Forelimb muscle (tissue), 1 donor: ENCODE results near the gene NDUFA5. TPM values are rescaled to one million over a fixed set of nuclear protein-coding genes. Genes with fewer than 3 reads are reported as not detected.
"Not testable (repeated sequence)": the region's sequence is repeated elsewhere in the genome, so short reads cannot be mapped to it uniquely, and the experiment has no call there.

Source experiments
- DNase-seq: peaks from one replicate; pipeline ENCODE4 v3.0.0-alpha.2; 2013; ENCODE audit warnings: low read depth
- polyA plus RNA-seq: library from polyadenylated mRNA; unstranded; fragments of 120-200 nt; gene quantifications from one replicate; pipeline ENCODE4 v1.2.1, GENCODE V29; 2013; ENCODE audit not compliant: insufficient read length

Gene NDUFA5
- polyA plus RNA-seq, 1 donor: 111 TPM

DNA sequence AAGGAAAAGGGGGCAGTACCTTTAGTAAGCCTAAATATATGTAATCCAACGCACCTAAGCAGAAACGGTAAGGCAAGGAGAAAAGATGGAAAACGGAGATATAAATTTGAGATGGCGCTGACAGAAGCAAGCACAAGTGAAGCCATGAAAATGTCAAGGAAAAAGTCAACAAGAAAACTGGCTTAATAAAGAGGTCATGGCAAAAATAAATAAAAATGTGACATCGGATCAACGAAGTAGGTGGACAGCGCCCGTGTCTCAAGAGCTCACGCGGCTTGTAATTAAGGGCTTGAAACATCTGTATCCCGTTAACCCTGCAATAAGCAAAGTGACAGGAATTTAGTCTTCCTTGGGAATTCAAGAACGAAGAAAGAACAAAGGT, 611 bp downstream of the NDUFA5 start:
- no peak for DNase-seq

DNA sequence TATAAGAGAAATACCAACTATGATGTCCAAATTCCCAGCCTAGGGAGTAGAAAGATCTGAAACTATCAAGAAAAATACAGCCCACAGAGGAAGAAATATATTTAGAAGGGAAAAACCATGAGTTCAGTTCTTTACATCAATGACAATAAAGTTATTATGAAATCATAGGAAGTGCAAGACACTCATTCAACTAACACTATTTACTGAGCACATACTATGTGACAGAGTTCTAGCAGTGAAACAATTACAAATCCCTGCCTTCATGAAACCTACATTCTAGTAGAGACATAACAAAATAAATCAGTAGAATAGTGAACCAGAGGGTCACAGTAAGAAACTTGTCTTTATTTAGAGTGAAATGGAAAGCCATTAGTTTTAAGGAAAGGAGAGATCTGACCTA, 2.1 kb downstream of the NDUFA5 start:
- DNase-seq: no peak

DNA sequence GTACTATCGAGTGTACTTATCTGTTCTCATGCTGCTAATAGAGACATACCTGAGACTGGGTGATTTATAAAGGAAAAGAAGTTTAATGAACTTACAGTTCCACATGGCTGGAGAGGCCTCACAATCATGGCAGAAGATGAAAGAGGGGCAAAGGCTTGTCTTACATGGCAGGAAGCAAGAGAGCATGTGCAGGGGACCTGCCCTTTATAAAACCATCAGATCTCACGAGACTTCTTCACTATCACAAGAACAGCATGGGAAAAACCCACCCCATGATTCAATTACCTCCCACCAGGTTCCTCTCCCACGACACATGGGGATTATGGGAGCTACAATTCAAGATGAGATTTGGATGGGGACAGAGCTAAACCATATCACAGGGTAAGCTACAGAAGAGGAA, 4.5 kb downstream of the NDUFA5 start:
- no peak for DNase-seq

DNA sequence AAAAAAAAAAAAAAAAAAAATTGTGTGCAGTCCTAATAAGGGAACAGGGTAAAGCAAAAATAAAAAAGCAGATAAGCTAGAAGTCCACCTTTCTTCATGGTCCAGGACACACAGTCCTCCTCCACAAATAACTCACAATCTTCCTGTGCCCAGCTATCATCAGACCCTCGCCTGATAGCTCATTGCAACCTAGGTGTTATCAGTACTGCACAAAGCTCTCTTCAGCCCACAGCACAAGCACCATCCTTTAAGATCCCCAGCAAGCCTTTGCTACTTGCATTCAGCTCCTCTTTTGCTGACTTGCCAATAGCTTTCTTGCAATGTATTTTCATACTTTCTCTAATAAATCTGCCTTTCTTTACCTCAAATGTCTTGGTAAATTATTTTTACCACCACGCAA, 5.0 kb downstream of the NDUFA5 start:
- no peak for DNase-seq

- not testable (repeated sequence) for DNase-seq
Measured at GRCh38 chr7:123552134-123552533, 5.5 kb downstream of the NDUFA5 start.

- no peak for DNase-seq
Measured at GRCh38 chr7:123548406-123548805, 9.2 kb downstream of the NDUFA5 start.

- no peak for DNase-seq
Measured at GRCh38 chr7:123539871-123540270, 17.7 kb downstream of the NDUFA5 start.

DNA sequence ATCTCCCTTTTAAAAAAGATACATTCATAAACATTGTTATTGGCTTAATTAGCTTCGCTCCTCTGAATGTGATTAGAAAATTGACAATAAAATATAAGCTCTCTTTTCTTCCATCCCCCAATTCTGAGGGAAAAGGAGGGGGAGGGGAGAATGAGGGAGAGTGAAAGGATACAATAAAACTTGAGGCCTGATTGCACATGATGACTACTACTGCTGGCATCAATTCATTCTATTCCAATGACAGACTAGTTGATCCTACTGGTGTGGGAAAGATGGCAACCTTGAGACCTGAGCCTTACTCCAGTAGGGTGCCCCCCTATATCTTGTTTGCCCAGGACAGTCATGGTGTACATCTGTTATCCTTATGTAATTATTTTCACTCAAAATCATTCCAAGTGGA, 18.7 kb downstream of the NDUFA5 start:
- DNase-seq: no peak

- DNase-seq: no peak
Measured at GRCh38 chr7:123538189-123538714, 19.4 kb downstream of the NDUFA5 start.

- DNase-seq: no peak
Measured at GRCh38 chr7:123537026-123537642, 20.5 kb downstream of the NDUFA5 start.

GRCh38 chr7:123535517-123535916, 22.1 kb downstream of the NDUFA5 start:
- DNase-seq: no peak

DNA sequence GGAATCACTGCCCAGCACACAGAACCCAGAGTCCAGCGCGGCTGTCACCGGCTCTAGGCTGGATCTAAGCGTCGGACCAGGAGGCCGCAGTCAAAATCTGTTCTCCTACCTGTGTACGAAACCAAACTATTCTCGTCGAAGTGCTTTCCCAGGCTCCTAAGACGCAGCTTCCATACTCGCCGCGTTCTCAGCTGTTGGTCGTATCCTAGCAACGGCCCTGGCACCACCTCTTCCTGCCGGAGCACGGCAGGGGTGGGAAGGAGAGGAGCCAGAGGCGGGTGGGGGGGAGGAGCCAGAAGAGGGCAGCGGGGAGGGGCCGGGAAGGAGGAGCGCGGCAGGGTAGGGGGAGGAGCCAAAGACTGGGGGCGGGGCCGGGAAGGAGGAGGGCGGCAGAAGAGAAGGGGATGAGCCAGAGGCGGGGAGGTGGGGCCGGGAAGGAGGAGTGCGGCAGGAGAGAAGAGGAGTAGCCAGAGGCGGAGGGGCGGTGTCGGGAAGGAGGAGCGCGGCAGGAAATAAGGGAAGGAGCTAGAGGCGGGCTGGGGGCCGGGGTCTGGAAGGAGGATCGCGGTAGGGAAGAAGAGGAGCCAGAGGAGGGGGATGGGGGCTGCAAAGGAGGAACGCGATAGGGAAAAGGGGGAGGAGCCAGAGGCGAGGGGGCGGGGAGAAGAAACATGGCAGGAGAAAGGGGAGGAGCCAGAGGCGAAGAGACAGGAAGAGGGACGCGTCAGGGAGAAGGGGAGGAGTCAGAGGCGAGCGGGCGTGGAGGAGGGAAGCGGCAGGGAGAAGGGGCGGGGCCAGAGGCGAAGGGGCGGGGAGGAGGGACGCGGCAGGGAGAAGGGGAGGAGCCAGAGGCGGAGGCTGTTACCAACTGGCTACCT, 23.0 kb downstream of the NDUFA5 start, which contains the start of gene IQUB:
TSS of gene IQUB (minus strand) at position 213 of the 878 bp plus-strand sequence. CDS start 22,255 bp downstream, outside the sequence.
- DNase-seq: peak; percentile 86

DNA sequence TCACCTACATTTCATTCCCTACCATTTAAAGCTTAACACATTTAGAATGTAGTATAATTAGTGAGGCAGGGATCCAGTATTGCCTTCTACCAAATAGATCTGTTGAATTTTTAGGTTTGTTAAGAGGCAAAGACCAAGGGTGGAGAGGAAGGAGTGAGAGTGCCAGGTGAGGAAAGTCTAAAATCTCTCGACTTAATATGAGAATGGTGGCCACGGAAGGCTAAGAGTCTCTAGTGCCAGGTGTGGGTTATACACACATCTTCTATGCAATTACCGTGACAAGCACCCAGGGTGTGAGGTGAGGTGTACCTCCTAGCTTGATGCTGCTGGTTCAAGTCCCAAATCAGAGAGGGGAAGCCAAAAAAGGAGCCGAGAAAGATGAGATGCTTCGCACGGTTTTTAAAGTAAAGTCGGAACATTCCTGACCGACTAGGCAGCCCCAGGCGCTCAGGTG, 23.7 kb downstream of the NDUFA5 start:
- no peak for DNase-seq

- DNase-seq: no peak
Measured at GRCh38 chr7:123533553-123533917, 24.1 kb downstream of the NDUFA5 start.

DNA sequence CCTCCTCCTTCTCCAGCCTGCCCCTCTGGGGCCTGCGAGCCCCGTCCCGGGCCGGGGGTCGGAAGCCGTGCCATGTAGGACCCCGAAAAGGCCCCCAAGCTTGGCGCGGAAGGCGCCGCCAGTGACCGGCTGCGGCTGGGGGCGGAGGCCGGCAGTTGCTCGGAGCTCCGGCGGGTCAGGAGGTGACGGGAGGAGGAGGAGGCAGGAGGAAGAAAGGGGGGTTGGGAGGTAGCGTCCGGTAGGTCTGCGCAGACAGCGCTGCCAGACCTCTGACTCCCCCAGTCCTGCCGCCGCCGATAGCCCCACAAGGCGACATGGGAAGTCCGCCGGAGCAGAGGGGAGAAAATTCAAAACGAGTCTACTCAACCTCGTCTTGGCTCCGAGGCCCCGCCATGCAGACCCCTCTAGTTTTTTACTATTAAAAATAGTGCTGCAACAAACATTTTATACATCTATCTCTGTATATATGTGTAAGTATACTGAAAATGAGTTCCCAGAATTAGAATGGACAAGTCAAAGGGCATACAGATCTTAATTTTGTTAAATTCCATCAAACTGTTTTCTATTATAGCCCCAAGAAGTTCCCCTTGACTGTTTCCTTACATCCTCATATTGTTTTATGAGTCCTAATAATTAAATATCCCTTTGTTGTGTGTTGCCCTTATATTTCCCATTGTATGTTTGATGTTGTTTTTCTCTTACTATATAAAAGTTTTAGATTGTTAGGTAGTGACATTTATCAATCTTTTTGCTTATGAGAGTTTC, 24.6 kb downstream of the NDUFA5 start:
- not testable (repeated sequence) for DNase-seq

DNA sequence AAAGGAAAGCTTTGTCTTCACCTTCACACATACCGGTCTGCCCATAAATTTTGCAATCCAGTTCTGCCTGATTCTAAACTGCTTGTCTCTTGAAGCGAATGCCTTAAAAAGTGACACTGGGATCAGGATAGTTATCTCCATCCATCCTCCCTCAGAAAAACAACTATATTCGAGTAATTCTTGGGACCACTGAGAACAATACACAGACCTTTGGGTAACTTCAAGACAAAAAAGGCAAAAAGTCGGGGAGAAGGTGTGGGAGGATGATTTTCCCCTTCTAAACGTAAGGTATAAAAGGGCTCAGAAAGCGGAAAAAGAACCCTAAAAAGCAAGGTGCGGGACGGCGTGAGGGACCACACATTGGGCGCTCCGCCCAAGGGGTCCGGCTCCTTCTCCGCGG, 25.3 kb downstream of the NDUFA5 start:
- not testable (repeated sequence) for DNase-seq

DNA sequence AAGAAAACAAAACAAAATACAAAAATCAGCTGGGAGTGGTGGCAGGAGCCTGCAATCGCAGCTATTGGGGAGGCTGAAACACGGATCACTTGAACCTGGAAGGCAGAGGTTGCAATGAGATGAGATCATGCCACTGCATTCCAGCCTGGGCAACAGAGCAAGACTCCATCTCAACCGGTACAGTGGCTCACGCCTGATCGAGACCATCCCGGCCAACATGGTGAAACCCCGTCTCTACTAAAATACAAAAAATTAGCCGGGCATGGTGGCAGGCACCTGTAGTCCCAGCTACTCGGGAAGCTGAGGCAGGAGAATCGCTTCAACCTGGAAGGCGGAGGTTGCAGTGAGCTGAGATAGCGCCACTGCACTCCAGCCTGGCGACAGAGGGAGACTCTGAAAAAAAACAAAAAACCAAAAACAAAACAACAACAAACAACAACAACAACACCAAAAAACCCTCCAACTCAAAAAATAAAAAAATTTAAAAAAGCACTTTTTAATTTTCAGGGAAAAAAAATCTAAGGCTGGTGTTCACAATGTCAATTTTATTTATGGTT, 27.5 kb downstream of the NDUFA5 start:
- DNase-seq: not testable (repeated sequence)

DNA sequence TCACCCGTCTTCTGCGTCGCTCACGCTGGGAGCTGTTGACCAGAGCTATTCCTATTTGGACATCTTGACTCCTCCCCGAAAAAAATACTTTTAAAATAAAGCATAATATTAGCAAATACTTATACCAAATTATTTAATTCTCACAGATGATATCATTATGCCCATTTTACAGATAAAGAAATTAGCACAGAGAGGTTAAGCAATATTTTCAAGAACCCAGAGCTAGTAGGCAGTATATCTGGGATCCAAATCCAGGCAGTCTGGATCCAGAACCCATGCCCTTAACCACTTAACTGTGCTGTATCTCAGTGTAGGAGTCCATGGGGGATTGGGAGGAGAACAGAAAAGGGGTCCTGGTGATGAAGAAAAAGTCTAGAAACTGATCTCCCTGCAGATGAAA, 29.4 kb downstream of the NDUFA5 start:
- DNase-seq: no peak

GRCh38 chr7:123527712-123528225, 29.8 kb downstream of the NDUFA5 start:
- not testable (repeated sequence) for DNase-seq

DNA sequence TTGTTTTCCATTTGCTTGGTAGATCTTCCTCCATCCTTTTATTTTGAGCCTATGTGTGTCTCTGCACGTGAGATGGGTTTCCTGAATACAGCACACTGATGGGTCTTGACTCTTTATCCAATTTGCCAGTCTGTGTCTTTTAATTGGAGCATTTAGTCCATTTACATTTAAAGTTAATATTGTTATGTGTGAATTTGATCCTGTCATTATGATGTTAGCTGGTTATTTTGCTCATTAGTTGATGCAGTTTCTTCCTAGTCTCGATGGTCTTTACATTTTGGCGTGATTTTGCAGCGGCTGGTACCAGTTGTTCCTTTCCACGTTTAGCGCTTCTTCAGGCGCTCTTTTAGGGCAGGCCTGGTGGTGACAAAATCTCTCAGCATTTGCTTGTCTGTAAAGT, 31.1 kb downstream of the NDUFA5 start:
- not testable (repeated sequence) for DNase-seq

GRCh38 chr7:123522066-123522465, 35.6 kb downstream of the NDUFA5 start:
- DNase-seq: no peak
